Measurements from ENCODE around the gene USP36. TPM values are rescaled to one million over a fixed set of nuclear protein-coding genes. Genes with fewer than 3 reads are reported as not detected.
"Not testable (repeated sequence)": the region's sequence is repeated elsewhere in the genome, so short reads cannot be mapped to it uniquely, and the experiment has no call there.

The USP36 gene
- total and polyA plus RNA-seq, 4 donors: 22.2 to 61.5 (median 44.9) TPM

DNA sequence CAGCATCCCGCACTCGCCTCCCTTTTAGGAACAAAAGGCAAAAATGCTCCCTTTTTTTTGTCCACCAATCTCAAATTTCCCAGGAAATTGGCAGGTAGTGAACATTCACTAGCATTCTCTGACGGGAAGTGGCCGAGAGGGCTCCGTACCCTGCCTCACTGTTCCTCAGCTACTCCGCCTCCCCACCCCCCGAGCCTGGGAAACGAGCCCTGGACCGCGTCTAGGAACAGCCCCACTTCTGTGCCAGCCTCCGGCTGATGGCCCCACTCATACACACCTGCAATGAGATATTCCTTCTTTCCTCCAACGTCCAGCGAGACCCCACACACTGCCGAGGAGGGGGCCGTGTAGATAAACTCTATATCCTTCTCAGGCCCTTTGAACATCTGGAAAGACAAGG is 30.0 kb upstream of the USP36 start:
- Histone ChIP-seq H3K4me3 (no peak overlapping the region), H3K27ac (ENCODE audit: low read depth in 1 of 2, low read length in 1 of 2) (no peak overlapping the region), H3K9ac (ENCODE audit: insufficient read depth in 1 of 2, low read length in 2 of 2) (no peak overlapping the region), H3K36me3 (ENCODE audit: control insufficient read depth in 4 of 4, insufficient read depth in 4 of 4, low read length in 4 of 4) (peaks cover 0 to 33% (median 23%) of the 10 kb centered on the region in 4 donors), H3K9me3 (ENCODE audit: control insufficient read depth in 4 of 4, insufficient read depth in 3 of 4, low read length in 3 of 4) (no peaks in the 10 kb centered on the region), H3K4me1 (ENCODE audit: control insufficient read depth in 5 of 5, insufficient read depth in 5 of 5, low read length in 5 of 5) (peaks cover 0 to 6% (median 3%) of the 10 kb centered on the region in 5 donors), H3K27me3 (ENCODE audit: control insufficient read depth in 3 of 3, insufficient read depth in 3 of 3, low read length in 2 of 3) (no peaks in the 10 kb centered on the region)
- 86 to 89% methylated on average over 15 of the region's 15 CpGs for WGBS, 2 donors
- no peak for TF ChIP-seq CTCF (IDR thresholded peaks at IDR 0.05; ENCODE audit: control extremely low read depth, extremely low read depth)
- DNase-seq (no peak), ATAC-seq (ENCODE audit: insufficient read depth, low FRiP score) (no peak)

GRCh38 chr17:78868391-78868790 is 27.8 kb upstream of the USP36 start:
- Histone ChIP-seq H3K4me3 (no peak overlapping the region), H3K4me1 (ENCODE audit: control insufficient read depth in 5 of 5, insufficient read depth in 5 of 5, low read length in 5 of 5) (peaks cover 0 to 5% (median 2%) of the 10 kb centered on the region in 5 donors), H3K9me3 (ENCODE audit: control insufficient read depth in 4 of 4, insufficient read depth in 3 of 4, low read length in 3 of 4) (no peaks in the 10 kb centered on the region), H3K36me3 (ENCODE audit: control insufficient read depth in 4 of 4, insufficient read depth in 4 of 4, low read length in 4 of 4) (peaks cover 0 to 39% (median 20%) of the 10 kb centered on the region in 4 donors), H3K27me3 (ENCODE audit: control insufficient read depth in 3 of 3, insufficient read depth in 3 of 3, low read length in 2 of 3) (no peaks in the 10 kb centered on the region), H3K27ac (ENCODE audit: low read depth in 1 of 2, low read length in 1 of 2) (no peak overlapping the region), H3K9ac (ENCODE audit: insufficient read depth in 1 of 2, low read length in 2 of 2) (no peak overlapping the region)
- TF ChIP-seq CTCF (IDR thresholded peaks at IDR 0.05; ENCODE audit: control extremely low read depth, extremely low read depth): no peak
- DNase-seq (no peak), ATAC-seq (ENCODE audit: insufficient read depth, low FRiP score) (no peak)
- WGBS, 2 donors: 76 to 81% methylated on average over 7 of the region's 7 CpGs

DNA sequence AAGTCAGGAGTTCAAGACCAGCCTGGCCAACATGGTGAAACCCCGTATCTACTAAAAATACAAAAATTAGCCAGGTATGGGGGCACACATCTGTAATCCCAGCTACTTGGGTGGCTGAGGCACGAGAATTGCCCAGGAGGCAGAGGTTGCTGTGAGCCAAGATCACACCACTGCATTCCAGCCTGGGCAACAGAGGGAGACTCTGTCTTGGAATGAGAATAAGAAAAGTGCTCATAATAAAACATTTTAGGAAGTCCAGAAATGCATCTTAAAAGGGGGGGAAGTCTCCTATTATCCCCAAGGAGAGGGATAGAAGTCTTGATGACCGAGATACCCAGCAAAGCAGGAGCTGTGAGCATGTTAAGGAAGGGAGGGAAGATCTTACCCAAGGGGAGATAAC is 26.4 kb upstream of the USP36 start:
- Histone ChIP-seq H3K27ac (ENCODE audit: low read depth in 1 of 2, low read length in 1 of 2) (peak overlapping the region in 1 of 2 donors; percentile 64), H3K36me3 (ENCODE audit: control insufficient read depth in 4 of 4, insufficient read depth in 4 of 4, low read length in 4 of 4) (peaks cover 0 to 38% (median 13%) of the 10 kb centered on the region in 4 donors)
- not testable (repeated sequence) for H3K9me3 ChIP-seq (ENCODE audit: control insufficient read depth in 4 of 4, insufficient read depth in 3 of 4, low read length in 3 of 4); H3K4me1 ChIP-seq (ENCODE audit: control insufficient read depth in 5 of 5, insufficient read depth in 5 of 5, low read length in 5 of 5); ATAC-seq (ENCODE audit: insufficient read depth, low FRiP score); H3K9ac ChIP-seq (ENCODE audit: insufficient read depth in 1 of 2, low read length in 2 of 2); DNase-seq; H3K27me3 ChIP-seq (ENCODE audit: control insufficient read depth in 3 of 3, insufficient read depth in 3 of 3, low read length in 2 of 3); H3K4me3 ChIP-seq
- WGBS, 2 donors: 82 to 85% methylated on average over 3 of the region's 3 CpGs

GRCh38 chr17:78865682-78866390 is 25.2 kb upstream of the USP36 start:
- TF ChIP-seq CTCF (IDR thresholded peaks at IDR 0.05; ENCODE audit: control extremely low read depth, extremely low read depth): peak; percentile 76
- H3K9me3 ChIP-seq (ENCODE audit: control insufficient read depth in 4 of 4, insufficient read depth in 3 of 4, low read length in 3 of 4): peaks cover 0 to 4% (median 0%) of the 10 kb centered on the region in 4 donors
- peaks cover 0 to 5% (median 3%) of the 10 kb centered on the region in 5 donors for H3K4me1 ChIP-seq (ENCODE audit: control insufficient read depth in 5 of 5, insufficient read depth in 5 of 5, low read length in 5 of 5)
- H3K36me3 ChIP-seq (ENCODE audit: control insufficient read depth in 4 of 4, insufficient read depth in 4 of 4, low read length in 4 of 4): peaks cover 0 to 40% (median 12%) of the 10 kb centered on the region in 4 donors
- DNase-seq (peak; percentile 84 to 88 (median 85)), ATAC-seq (ENCODE audit: insufficient read depth, low FRiP score) (peak; percentile 73)
- H3K9ac ChIP-seq (ENCODE audit: insufficient read depth in 1 of 2, low read length in 2 of 2): no peak overlapping the region
- no peak overlapping the region for H3K4me3 ChIP-seq
- peak overlapping the region in 1 of 2 donors; percentile 60 for H3K27ac ChIP-seq (ENCODE audit: low read depth in 1 of 2, low read length in 1 of 2)
- 25 to 29% methylated on average over 19 of the region's 19 CpGs for WGBS, 2 donors
- H3K27me3 ChIP-seq (ENCODE audit: control insufficient read depth in 3 of 3, insufficient read depth in 3 of 3, low read length in 2 of 3): no peaks in the 10 kb centered on the region
